COLO829 (cell line): ENCODE measurements around the gene FAM47C.
"Not testable (repeated sequence)": the region's sequence is repeated elsewhere in the genome, so short reads cannot be mapped to it uniquely, and the experiment has no call there.

Source experiments
- DNase-seq: peaks from one replicate; pipeline ENCODE4 v3.0.0; 2012; ENCODE audit warnings: low spot score

FAM47C gene

DNA sequence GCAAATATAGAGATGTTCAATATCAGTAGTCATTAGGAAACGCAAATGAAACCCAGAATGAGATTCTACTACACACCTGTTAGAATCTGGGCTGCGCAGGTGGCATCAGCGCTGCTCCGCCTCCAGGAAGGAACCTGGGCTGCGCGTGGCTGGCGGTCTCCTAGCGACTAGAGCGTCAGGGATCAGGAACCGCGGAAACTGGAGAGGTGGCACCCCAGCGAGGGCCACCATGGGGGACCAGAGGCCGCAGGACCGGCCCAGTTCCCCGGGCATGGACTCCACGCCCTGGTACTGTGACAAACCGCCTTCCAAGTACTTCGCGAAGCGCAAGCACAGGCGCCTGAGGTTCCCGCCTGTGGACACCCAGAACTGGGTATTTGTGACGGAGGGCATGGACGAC lies at the start of gene FAM47C:
Gene FAM47C, plus strand, starts transcription at position 185 of the 400 bp plus-strand sequence. Its CDS starts 45 bp downstream, at position 230.
- not testable (repeated sequence) for DNase-seq

DNA sequence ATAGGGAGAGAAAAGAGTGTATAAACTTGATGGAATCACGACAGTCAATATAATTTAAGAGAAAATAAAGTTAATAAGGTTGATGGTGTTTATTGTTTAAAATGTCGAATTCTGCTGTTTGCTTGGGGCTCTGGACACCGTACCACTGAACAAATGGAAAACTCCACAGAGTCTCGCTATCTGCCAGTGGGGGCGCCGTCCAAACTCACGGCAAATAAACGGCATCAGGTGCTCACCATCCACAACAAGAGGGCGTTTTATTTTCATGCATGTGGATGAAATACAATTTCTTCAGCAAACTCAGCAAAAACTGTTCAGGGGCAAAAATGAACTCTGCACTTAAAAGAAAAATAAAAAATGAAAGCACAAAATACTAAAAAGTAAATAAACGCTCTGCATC lies 46.6 kb upstream of the FAM47C start:
- DNase-seq = no peak

DNA sequence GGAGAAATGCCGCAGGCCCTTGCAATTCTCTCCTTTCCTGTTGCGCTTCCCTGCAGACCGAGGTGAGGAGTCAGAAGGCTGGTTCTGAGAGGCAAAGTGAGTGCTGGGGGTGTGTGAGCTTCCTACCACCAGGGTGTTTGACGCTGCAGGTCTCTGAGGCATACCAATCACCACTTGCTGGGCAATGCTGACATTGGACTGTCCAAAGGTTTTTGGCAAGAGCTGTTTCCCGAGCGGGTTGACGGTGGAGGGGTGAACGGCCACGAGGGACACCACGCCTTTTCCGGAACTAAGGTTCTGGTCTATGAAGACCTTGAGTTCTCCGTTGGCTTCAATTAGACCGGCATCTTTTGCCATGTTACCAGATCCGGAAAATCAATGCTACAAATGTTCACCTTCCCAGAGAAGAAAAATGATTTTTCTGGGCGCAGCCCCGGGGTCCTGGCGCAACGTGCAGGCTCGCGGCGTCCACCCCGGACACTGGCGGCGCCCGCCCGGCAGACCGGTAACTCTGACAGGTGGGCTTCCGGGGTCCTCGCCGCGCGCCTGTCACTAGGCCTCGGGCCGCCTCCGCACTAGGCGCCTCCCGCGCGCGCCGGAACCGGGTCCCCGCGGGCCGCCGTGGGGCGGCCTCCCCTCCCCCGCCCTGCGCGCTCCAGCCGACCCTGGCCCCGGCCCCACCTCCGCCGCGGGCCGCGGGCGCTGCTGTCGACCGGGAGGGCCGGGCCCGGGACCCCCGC lies 44.9 kb upstream of the FAM47C start:
- DNase-seq = no peak

DNA sequence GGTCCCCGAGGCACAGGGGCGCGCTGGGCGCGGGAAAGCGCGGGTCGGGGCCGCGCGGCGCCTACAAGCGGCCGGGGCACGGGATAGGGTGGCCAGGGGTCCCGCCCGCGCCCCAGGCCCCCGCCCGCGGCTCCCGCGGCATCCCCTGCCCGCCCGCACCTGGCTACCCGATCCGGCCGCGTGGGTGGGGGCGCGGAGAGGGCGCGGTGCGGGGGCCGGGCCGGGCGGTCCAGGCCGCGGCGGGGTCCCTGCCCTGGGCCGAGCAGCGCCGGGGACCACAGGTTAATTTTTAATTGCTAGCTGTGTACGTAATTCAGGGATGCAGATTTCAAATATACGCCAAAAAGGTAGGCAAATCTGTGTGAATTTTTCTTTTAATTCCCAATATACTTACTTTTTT lies 44.3 kb upstream of the FAM47C start:
- DNase-seq = no peak

DNA sequence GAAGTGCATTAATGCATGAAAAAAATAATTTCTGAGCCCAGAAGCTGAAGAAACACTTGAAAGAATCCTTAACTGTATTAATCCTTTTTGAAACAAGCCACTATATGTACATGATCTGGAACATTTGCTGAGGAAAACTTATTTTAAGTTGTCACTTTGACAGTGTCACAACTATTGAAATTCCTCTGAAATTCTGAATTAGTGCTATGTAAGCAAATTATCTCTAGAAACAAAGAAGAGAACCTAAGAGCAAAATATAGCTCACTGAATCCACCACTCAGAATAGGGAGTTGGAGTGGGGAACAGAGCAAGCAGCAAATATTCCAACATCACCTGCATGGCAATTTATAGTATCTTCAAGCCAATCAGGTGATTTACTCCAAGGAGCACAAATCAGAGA lies 34.6 kb upstream of the FAM47C start:
- no peak for DNase-seq

DNA sequence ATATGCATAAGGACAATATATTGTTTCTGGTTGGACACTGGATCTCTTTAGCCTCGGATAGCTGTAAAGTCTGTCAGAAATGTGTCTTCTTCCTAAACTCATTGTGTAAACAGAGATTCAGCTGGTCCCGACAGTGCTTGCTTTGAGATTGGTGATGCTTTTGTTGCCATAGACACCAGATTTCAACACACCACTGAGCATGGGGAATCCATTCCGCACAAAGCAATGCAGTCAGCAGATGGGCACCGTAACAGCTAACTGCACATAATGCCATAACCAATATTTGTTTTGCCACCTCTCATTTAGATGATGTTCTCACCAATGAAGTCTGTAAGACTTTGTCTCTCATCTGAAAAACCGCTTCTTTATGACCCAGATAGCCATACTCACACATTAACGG lies 33.3 kb upstream of the FAM47C start:
- no peak for DNase-seq

DNA sequence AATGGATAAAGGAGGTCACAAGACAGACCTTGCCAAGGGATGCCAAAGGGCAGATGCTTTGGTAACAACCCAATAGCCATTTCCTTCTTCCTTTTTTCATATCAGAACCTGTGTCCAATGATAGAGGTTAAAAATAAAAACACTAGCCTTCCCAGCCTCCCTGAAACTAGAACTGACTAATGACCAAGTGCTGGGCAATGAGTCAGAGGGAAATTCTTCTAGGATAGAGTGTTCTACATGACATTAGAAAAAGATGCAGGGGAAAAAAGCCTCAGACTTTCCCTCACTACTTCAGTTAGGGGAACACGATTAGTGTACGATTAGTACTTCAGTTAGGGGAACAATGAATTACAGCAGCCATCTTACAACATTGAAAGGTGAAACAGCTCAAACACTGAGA lies 29.3 kb upstream of the FAM47C start:
- no peak for DNase-seq

DNA sequence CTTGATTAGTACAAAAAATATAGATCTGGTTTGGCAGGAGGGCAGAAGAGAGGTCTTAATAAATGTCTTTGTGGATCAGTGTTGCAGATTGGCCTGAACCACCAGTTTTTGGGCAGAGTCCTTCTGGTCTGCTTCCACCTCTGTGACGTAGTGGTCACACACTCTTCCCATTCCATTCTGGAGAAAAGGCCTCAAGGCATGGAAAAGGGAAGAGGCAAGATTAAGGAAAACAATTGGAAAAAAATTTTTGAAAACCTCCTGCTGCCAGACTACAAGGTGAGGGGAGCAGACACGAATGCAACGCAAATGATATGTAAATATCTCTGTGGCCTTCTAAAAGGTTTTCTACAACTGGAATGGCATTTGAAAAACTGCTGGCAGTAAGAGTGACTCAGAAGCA lies 24.3 kb upstream of the FAM47C start:
- no peak for DNase-seq

DNA sequence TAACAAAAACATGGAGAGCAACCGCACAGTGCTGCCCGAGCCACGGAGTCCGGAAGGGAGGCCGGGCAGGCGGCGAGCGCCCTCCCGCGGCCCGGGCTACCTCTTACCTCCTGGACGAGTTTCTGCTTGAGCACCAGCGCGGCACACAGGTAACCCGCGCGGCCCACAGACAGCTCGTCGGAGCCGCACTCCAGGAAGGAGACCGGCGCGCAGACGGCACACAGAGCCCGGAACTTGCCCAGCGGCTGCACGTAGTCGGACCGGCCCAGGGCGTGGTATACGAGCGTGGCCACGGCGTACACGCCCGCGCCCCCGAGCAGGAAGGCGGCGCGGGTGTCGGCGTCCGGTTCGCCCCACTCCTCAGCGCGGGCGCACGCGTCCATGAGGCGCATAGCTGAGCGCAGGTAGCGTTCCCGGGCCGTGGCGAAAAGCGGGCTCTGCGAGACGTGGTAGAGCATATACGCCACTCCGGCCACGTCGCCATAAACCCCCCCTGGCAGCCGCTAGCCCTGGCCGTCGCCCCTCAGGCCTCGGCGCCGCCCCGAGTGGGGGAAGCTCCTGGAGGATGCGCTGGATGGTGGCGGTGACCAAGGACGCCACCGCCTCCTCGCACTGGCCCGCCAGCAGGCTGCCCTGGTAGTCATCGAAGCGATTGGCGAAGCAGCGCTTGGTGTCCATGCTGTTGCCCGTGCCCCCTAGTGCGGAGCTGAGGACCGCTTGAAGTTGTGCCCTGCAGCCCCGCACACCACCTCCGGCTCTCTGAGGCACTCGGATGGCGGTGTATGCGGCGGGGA lies 22.6 kb upstream of the FAM47C start:
- DNase-seq = not testable (repeated sequence)

DNA sequence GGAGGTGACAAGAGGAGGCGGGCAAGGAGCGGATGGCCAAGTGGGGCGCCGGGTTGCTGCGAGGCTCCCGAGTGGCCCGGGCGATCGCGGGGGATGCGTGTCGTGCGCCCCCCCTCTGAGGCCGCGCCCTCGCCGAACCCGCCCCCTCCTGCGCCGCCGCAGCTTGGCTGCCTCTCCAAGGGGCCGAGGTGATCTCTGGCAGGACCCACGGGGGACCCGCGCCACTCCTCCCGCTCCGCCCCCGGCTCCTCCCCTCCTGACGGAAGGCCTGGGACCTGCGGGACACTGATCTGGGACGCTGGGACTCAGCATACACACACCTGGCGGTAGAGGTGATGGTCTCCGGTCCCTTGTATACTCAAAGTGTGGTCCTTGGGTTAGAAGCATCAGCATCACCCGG lies 21.9 kb upstream of the FAM47C start:
- DNase-seq = no peak

DNA sequence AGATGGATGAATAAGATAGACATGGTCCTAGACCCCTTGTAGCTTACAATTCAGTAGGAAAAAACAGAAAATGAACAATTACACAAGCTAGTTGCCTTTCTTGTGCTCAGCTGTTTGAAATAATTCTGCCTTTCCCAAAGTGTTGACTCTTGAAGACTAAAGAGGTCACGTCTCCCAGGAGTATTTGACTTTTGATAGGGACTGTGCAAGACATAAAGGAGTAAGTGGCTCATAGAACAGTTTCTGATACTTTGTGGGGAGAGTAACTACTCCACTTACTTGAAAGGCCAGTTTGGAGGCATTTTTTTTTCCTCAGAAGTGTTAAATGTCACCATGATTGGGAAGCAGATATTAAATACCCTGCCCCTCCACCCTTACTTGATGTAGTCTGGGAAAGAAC lies 21.0 kb upstream of the FAM47C start:
- DNase-seq = not testable (repeated sequence)

DNA sequence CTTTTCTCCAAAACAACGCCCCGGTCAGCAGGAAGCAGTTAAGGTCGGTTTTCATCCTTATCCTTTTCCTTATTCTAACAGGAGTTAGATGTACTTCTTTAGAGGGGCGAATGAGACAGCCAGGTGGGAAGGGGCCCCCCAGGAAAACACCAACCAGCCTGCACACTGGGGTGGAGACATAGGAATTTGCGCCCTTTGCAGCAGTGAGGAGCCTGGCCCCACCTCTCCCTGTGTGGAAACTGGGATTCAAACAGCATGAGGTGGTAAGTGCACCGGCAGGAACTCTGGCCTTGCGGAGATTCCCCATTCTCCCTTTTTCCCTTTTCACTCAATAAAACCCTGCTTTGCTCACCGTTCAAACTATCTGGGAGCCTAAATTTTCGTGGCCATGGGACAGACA lies 8.0 kb upstream of the FAM47C start:
- DNase-seq = no peak

DNA sequence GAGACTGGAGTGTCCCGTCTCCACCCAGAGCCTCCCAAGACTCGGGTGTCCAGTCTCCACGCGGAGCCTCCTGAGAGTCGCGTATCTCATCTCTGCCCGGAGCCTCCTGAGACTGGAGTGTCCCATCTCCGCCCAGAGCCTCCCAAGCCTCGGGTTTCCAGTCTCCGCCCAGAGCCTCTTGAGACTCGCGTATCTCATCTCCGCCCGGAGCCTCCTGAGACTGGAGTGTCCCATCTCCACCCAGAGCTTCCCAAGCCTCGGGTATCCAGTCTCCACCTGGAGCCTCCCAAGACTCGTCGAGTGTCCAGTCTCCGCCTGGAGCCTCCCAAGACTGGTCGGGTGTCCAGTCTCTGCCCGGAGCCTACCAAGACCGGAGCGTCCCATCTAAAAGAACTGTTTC lies 2.3 kb downstream of the FAM47C start:
- no peak for DNase-seq

DNA sequence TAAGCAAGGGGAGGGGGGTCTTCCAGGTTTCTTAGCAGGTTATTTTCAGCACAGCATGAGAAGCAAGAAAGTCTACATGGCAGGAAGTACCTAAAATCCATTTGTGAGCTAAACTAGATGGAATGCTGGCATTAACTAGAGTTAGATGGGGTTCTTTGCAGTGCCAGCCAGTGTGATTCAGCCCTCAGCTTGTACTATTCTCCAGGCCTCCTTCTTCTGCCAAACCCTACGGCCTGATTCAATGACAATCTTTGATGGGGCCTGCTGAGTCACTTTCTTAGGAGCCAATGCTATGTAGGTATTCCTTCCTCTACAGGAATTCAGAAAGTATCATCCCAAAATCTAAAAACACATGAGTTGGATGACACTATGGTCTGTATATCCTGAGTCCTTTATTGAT lies 26.1 kb downstream of the FAM47C start:
- DNase-seq = not testable (repeated sequence)

DNA sequence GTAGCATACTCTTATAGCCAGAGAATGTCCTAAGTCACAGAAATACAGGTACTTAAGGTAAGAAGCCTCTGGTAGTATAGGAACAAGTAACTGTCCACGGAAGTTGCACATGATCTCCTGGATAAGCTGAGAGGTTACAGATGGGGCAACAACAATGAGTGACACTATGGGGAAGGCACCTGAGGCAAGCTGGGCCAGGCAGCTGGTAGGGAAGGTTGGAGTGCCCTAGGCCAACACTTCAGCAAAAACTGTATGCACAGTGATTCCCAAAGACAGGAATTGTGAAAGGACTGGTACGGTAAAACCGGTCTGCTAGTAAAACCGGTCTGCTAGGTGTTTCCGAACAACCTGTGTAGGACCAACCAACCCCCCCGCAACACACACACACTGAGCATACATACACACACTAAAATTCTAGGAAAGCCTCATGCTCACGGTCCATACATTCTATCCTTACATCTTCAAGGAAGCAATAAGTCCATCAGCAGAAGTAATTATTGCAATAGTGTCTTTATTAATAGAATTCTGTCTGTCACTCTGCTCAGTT lies 28.6 kb downstream of the FAM47C start:
- DNase-seq = not testable (repeated sequence)

DNA sequence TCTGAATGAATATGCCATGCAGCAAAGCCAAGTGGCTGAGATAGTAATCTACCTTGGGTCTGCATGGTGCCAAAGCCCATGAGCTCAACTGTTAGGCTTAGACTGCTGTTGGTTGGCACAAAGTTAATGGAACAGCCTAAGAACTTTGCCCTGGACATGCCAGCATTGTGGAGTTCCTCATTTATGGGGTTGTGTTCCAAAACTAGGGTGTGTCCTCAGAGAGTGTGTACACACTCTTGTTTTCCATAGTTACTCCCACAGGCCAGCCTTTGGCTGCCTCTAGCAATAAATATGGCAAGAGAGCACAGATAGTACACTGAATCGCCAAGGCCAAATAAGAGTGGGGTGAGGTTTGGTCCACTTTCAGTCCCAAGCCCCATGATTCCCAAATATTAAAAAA lies 30.6 kb downstream of the FAM47C start:
- not testable (repeated sequence) for DNase-seq

DNA sequence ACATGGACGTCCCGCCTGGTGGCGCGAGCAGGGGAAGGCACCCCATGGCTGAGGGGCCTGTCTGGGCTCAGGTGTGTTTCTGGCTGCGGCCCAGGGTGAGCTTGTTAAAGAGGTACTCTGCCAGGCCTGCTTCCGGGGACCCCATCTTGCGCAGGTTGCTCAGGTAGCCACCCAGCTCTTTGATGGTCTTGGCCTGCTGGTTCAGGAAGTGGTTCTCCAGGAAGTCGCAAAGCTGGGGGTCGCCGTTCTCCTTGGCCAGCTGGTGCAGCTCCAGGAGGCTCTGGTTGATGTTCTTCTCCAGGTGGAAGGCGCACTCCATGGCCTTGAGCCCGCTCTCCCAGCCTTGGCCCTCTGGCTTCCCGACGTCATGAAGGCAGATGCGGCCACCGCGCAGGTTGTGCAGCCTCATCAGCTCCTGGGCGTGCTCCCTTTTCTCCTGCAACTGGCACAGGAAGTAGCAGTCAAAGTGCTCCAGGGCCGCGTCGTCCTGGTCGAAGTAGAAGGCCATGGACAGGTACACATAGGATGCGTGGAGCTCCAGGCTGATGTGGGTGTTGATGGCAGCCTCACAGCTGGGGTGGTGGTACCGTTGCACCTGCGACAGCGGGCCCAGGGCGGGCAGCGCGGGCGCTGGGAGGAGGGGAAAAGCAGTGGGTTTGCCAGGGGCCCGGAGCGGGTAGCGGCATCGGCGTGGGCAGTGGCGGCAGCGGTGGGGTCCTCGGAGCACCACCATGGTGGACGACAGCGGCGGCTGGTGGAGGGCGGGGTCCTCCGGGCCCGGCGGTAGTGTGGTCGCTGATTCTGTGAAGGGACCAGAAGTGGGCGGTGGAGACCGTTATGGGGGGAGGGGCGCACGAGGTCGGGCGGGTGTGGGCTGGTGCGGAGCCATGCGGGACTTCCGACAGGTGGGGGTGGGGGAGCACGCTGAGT lies 35.1 kb downstream of the FAM47C start:
- DNase-seq = not testable (repeated sequence)

DNA sequence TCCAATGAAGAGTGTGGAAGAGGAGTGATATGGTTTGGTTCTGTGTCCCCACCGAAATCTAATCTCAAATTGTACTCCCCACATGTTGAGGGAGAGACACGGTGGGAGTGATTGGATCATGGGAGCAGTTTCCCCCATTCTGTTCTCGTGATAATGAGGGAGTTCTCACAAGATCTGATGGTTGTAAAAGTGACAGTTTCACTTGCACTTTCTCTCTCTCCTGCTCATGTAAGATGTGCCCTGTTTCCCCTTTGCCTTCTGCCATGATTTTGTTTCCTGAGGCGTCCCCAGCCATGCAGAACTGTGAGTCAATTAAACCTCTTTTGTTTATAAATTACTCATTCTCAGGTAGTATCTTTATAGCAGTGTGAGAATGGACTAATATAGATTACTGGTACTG lies 39.6 kb downstream of the FAM47C start:
- no peak for DNase-seq

DNA sequence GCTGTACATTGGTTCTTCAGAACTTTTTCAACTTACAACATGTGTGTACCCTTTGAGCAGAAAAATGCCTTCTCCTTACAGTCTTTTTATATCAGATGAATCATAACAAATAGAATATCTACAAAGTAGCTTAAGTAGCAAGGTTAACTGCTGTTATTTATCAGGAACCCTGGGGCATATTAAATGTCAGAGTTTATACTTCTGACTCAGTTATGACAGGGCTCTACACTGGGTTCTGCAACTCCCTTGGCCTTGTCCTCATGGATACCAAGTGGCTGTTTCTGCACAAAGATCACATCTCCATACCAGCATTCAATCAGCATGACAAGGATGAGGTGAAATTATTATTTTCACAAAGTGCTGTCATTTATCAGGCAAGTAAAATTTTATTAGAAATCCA lies 49.4 kb downstream of the FAM47C start:
- not testable (repeated sequence) for DNase-seq

DNA sequence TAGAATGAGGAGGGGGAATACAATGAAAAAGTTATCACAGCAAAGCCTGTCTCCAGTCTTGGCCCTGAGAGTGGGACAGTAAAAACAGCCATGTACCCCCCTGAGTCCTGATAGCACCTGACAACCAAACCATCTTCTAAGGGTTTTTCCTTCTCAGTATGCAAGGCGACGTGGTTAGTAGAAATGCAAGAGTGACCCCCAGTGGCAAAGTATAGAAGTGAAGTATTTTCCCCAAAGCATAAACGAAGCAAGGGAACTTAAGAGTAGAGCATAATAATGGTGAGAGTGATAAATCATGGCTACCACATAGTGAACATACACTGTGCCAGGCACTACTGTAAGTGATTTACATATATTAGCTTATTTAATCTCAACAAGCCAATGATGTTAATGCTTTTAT lies 52.8 kb downstream of the FAM47C start:
- peak; percentile 20 for DNase-seq
